ENCODE results near the gene PHF14. TPM values are rescaled to one million over a fixed set of nuclear protein-coding genes. Genes with fewer than 3 reads are reported as not detected.

PHF14 gene
- total RNA-seq, 4 donors from 2014 or later, result 15.4 to 38.9 (median 35.6) TPM

DNA sequence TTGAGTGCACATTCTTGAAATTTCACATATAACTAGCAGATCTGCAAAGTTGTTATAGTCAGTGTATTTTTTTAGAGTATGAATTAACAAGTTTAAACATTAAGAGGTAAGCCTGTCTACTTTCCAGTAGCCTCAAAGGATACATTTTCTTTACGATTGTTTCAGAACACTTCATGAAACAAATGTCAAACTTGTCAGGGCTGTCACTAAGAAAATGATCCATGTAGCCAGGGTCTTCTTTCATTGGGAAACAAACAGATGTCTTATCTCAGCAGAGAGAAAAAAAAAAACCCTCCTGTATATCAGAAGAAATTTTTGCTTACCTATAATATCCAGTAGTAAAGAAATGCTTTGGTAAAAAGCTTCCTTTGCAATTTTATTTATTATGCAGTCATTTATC, 192.4 kb downstream of the PHF14 start:
- Histone ChIP-seq H3K4me1 (no peaks in the 10 kb centered on the region), H3K27ac (no peak overlapping the region), H3K9me3 (no peaks in the 10 kb centered on the region), H3K4me3 (no peak overlapping the region), H3K27me3 (no peaks in the 10 kb centered on the region), H3K36me3 (no peaks in the 10 kb centered on the region)
- WGBS, 2 donors, result 69 to 82% methylated on average over 1 of the region's 1 CpG
- intact Hi-C loops (cut with DNase I), result no loop called here
- DNase-seq, result no peak
- no peak for TF ChIP-seq POLR2A (IDR thresholded peaks at IDR 0.05)
- TF ChIP-seq, protein P1, sequence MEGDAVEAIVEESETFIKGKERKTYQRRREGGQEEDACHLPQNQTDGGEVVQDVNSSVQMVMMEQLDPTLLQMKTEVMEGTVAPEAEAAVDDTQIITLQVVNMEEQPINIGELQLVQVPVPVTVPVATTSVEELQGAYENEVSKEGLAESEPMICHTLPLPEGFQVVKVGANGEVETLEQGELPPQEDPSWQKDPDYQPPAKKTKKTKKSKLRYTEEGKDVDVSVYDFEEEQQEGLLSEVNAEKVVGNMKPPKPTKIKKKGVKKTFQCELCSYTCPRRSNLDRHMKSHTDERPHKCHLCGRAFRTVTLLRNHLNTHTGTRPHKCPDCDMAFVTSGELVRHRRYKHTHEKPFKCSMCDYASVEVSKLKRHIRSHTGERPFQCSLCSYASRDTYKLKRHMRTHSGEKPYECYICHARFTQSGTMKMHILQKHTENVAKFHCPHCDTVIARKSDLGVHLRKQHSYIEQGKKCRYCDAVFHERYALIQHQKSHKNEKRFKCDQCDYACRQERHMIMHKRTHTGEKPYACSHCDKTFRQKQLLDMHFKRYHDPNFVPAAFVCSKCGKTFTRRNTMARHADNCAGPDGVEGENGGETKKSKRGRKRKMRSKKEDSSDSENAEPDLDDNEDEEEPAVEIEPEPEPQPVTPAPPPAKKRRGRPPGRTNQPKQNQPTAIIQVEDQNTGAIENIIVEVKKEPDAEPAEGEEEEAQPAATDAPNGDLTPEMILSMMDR (IDR thresholded peaks at IDR 0.05), result no peak

DNA sequence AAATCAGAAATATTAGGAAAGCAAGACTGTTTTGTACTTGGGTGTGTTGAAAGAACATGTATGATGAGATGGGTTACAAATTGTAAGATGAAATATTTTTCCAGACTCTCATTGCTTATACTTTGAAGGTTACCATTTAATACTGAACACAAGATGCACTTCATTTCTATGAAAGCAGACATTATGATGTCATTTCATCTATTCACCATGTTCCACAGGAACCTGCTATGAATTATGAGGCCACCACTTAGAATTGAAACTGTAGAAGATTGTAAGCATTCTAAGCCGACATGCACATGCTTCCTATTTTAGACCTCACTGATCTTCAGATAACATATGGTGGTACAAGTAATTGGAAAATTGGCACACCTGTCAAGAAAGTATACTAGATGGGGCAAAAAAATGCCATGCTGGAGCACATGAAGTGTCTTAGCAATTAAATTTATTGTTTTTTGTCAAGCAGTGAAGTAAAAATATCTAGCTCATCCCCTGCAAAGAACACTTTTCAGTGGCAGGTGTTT, 195.0 kb downstream of the PHF14 start:
- Histone ChIP-seq H3K4me3 (no peak overlapping the region), H3K27ac (no peak overlapping the region), H3K27me3 (no peaks in the 10 kb centered on the region), H3K4me1 (no peaks in the 10 kb centered on the region), H3K36me3 (no peaks in the 10 kb centered on the region), H3K9me3 (no peaks in the 10 kb centered on the region)
- no peak for DNase-seq
- WGBS, 2 donors, result 81 to 82% methylated on average over 1 of the region's 1 CpG
- no peak for TF ChIP-seq POLR2A (IDR thresholded peaks at IDR 0.05)
- TF ChIP-seq, protein P1 (IDR thresholded peaks at IDR 0.05), result no peak
- intact Hi-C loops (cut with DNase I), result no loop called here

DNA sequence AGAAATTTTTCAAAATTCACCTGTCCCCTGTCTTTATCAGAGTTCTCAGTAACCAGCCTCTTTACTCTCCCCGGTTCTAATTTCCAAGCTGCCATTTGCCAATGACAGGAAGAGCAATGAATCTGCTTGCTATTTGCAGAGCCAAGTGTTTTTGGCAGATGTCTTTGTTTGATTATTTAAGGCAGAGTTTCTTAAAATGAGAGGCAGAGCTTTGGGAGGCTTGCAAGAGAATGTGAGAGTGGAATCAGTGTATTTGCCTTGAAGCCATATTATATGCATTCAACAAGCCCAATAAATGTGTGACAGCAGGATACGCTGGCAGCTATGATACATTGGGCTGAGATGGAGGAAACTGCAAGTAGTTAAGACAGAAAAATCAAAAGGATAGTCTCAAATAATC, 196.5 kb downstream of the PHF14 start:
- Histone ChIP-seq H3K27me3 (no peaks in the 10 kb centered on the region), H3K27ac (no peak overlapping the region), H3K9me3 (no peaks in the 10 kb centered on the region), H3K4me1 (no peaks in the 10 kb centered on the region), H3K4me3 (no peak overlapping the region), H3K36me3 (no peaks in the 10 kb centered on the region)
- intact Hi-C loops (cut with DNase I), result no loop called here
- WGBS, 2 donors, result 47 to 60% methylated on average over 2 of the region's 2 CpGs
- TF ChIP-seq, protein P1 (IDR thresholded peaks at IDR 0.05), result no peak
- TF ChIP-seq POLR2A (IDR thresholded peaks at IDR 0.05), result no peak
- no peak for DNase-seq

DNA sequence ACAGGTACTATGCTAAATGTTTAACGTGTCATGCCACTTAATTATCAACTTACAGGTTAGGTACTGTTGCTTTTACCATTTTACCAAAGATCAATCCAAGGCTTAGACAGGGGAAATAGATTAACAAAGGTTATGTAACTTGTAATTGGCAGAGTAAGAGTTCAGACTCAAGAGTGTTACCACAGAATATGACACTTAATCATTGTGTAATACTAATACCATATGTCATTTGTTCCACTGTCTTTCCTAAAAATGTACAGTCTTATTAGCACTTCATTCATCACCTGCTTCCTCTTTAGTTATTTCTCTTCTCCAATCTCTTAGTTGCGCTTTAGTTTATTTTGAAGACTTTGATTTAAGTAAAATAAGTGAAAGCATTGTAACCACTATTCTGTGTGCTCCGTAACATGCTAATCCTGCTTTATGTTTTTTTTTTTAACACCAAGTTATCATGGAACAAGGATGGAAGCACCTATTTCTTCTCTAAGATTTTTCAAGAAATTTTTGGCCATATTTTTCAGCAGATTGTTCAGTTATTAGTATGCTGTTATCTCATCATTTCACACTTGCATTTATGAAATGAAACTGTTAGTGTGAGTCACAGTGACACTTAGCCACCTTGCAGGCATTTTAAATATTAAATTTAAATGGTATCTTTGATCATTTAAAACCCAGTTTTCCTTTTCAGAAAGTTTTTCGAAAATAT, 197.3 kb downstream of the PHF14 start:
- Histone ChIP-seq H3K36me3 (no peaks in the 10 kb centered on the region), H3K9me3 (no peaks in the 10 kb centered on the region), H3K27me3 (no peaks in the 10 kb centered on the region), H3K27ac (no peak overlapping the region), H3K4me1 (no peaks in the 10 kb centered on the region), H3K4me3 (no peak overlapping the region)
- no peak for DNase-seq
- intact Hi-C loops (cut with DNase I), result no loop called here
- 71 to 73% methylated on average over 4 of the region's 4 CpGs for WGBS, 2 donors
- TF ChIP-seq POLR2A (IDR thresholded peaks at IDR 0.05), result no peak
- TF ChIP-seq, protein P1 (IDR thresholded peaks at IDR 0.05), result no peak

DNA sequence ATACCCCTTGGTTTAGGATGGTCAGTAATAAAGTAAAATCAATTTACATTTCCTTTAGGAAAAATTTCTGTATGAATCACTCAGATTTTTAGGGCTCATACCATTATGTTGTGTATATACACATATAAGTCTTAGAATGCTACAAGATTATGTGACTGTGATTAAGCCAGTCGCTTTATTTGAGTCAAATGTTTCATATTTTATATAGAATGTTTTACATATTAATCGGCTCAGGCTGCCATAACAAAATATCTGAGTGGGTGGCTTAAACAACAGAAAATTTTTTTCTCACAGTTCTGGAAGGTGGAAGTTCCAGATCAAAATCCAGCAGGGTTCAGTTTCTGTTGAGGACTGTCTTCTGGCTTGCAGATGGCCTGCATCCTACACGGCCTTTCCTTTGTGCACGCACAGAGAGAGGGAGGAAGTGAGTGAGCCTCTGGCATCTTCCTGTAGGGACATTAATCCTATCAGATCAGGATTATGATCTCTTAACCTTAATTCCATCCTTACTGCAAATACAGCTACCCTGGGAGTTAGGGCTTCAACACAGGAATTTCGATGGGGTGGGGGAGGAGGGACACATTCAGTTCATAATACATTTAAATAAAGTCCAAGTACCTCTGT, 198.0 kb downstream of the PHF14 start:
- intact Hi-C loops (cut with DNase I), result no loop called here
- no peaks in the 10 kb centered on the region for H3K4me1 ChIP-seq
- no peaks in the 10 kb centered on the region for H3K27me3 ChIP-seq
- H3K9me3 ChIP-seq, result no peaks in the 10 kb centered on the region
- DNase-seq, result no peak
- WGBS, 2 donors, result 67 to 76% methylated on average over 5 of the region's 5 CpGs
- H3K27ac ChIP-seq, result no peak overlapping the region
- no peaks in the 10 kb centered on the region for H3K36me3 ChIP-seq
- no peak overlapping the region for H3K4me3 ChIP-seq
- TF ChIP-seq, protein P1 (IDR thresholded peaks at IDR 0.05), result no peak
- no peak for TF ChIP-seq POLR2A (IDR thresholded peaks at IDR 0.05)

Data from esophagus squamous epithelium (tissue), 5 donors.